Nephron (organoid): ENCODE data around the gene SUPT5H.
A peak's percentile ranks its signal among the peaks of the same experiment; 100 is the strongest.

Experiments
- H3K27ac Mint-ChIP-seq, 3 experiments: 2 replicates each; pipeline ENCODE4 v1.8.0; 2020; ENCODE audit warnings: mixed read lengths in 3 of 3, mild to moderate bottlenecking in 2 of 3, moderate library complexity in 1 of 3
- H3K27me3 Mint-ChIP-seq: 2 replicates; pipeline ENCODE4 v1.8.0; 2021; ENCODE audit warnings: low read depth, mild to moderate bottlenecking, moderate library complexity, mixed read lengths
- H3K36me3 Mint-ChIP-seq: 2 replicates; pipeline ENCODE4 v1.8.0; 2020; ENCODE audit warnings: low read depth, mixed read lengths
- H3K4me1 Mint-ChIP-seq: 2 replicates; pipeline ENCODE4 v1.8.0; 2020; ENCODE audit warnings: mixed read lengths
- H3K4me3 Mint-ChIP-seq, 3 experiments: 2 replicates each; pipeline ENCODE4 v1.8.0; 2020; ENCODE audit warnings: mild to moderate bottlenecking in 3 of 3, mixed read lengths in 3 of 3, moderate library complexity in 2 of 3
- H3K9me3 Mint-ChIP-seq: 2 replicates; pipeline ENCODE4 v1.8.0; 2020; ENCODE audit warnings: mixed read lengths
- TF ChIP-seq, protein P1 (sequence below), 3 experiments: fragments of 200-600 bp; sonication (generic); IDR thresholded peaks; one replicate each; pipeline ENCODE4 v1.5.0; 2021; ENCODE audit warnings: antibody characterized with exemption in 3 of 3; ENCODE audit not compliant: unreplicated experiment in 3 of 3

The SUPT5H gene

DNA sequence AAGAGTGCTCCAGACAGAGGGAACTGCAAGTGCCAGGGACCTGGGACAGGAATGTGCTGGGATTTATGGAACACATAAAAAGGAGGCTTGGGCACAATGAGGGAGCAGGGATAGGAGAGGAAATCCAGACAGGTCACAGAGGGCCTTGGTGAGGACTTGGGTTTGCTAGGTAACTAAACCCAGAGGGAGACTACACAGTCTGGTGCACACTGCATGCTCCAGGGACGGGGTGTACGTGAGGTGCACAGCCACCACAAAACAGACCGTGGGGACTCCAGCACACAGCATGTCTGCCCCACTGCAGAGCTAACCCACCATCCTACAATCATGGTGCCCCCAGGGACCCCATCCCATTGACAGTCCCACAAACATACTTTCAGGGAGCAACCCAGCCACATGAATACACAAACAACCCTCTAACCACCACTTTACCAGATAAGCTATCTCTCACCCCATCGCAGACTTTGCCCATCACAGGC lies 44.3 kb upstream of the SUPT5H start:
- TF ChIP-seq, protein P1, sequence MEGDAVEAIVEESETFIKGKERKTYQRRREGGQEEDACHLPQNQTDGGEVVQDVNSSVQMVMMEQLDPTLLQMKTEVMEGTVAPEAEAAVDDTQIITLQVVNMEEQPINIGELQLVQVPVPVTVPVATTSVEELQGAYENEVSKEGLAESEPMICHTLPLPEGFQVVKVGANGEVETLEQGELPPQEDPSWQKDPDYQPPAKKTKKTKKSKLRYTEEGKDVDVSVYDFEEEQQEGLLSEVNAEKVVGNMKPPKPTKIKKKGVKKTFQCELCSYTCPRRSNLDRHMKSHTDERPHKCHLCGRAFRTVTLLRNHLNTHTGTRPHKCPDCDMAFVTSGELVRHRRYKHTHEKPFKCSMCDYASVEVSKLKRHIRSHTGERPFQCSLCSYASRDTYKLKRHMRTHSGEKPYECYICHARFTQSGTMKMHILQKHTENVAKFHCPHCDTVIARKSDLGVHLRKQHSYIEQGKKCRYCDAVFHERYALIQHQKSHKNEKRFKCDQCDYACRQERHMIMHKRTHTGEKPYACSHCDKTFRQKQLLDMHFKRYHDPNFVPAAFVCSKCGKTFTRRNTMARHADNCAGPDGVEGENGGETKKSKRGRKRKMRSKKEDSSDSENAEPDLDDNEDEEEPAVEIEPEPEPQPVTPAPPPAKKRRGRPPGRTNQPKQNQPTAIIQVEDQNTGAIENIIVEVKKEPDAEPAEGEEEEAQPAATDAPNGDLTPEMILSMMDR (IDR thresholded peaks at IDR 0.05; ENCODE audit: unreplicated experiment in 3 of 3): no peak
- H3K27ac Mint-ChIP-seq: peak overlapping the region; percentile 97 to 98 (median 98)

DNA sequence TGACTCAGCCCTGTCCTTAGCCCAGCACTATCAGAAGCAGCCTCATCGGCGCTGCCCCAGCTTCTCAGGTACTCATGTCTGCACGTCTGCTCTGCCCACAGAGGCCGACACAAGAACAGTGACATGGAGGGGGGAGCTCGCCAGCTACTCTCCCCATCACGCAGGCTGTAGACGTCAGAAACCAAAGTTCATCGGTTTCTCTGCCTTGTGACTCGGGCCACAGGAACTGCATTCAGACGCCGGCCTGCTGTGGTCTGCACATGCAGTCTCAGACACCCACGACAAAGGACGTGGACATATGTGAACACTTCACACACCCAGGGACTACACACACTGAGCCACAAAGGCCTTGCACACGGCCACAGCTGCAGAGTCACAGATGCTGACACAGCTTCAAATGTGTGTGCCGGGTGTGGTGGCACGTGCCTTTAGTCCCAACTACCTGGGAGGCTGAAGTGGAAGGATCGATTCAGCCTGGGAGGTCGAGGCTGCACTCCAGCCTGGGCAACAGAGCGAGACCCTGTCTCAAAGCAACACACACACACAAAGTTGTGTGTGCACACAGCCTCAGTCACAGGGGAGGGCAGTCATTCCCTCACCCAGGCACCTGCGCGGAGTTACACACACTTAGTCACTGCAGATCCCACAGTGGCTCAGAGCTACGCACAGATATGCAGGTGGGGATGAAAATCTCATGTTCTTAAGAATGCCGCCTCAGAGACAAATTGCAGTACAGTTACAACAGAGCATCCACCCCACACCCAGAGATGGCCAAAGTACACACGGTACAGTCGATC lies 43.6 kb upstream of the SUPT5H start:
- peak overlapping the region; percentile 97 to 98 (median 98) for H3K27ac Mint-ChIP-seq
- TF ChIP-seq, protein P1 (IDR thresholded peaks at IDR 0.05; ENCODE audit: unreplicated experiment in 3 of 3): no peak
- H3K36me3 Mint-ChIP-seq: peaks cover 8% of the 10 kb centered on the region
- peaks cover 28% of the 10 kb centered on the region for H3K4me1 Mint-ChIP-seq
- no peaks in the 10 kb centered on the region for H3K27me3 Mint-ChIP-seq
- H3K9me3 Mint-ChIP-seq: no peaks in the 10 kb centered on the region
- H3K4me3 Mint-ChIP-seq: peak overlapping the region; percentile 89 to 91 (median 90)

More for the DNA sequence above, 44.3 kb upstream of the SUPT5H start:
- Mint-ChIP-seq H3K4me1 (peaks cover 24% of the 10 kb centered on the region), H3K36me3 (peaks cover 8% of the 10 kb centered on the region), H3K4me3 (peak overlapping the region; percentile 89 to 91 (median 90)), H3K27me3 (no peaks in the 10 kb centered on the region), H3K9me3 (no peaks in the 10 kb centered on the region)

GRCh38 chr19:39402346-39403300 lies 42.8 kb upstream of the SUPT5H start:
- Mint-ChIP-seq H3K9me3 (no peaks in the 10 kb centered on the region), H3K36me3 (peaks cover 8% of the 10 kb centered on the region), H3K27me3 (no peaks in the 10 kb centered on the region), H3K4me3 (peak overlapping the region; percentile 89 to 91 (median 90)), H3K4me1 (peaks cover 28% of the 10 kb centered on the region), H3K27ac (peak overlapping the region; percentile 97 to 98 (median 98))
- TF ChIP-seq, protein P1 (IDR thresholded peaks at IDR 0.05; ENCODE audit: unreplicated experiment in 3 of 3): no peak

- TF ChIP-seq, protein P1 (IDR thresholded peaks at IDR 0.05; ENCODE audit: unreplicated experiment in 3 of 3): no peak
- peaks cover 30% of the 10 kb centered on the region for H3K4me1 Mint-ChIP-seq
- peaks cover 4% of the 10 kb centered on the region for H3K36me3 Mint-ChIP-seq
- peak overlapping the region; percentile 89 to 91 (median 90) for H3K4me3 Mint-ChIP-seq
- no peaks in the 10 kb centered on the region for H3K27me3 Mint-ChIP-seq
- no peaks in the 10 kb centered on the region for H3K9me3 Mint-ChIP-seq
- H3K27ac Mint-ChIP-seq: peak overlapping the region; percentile 94 to 98 (median 97)
These were observed 41.8 kb upstream of the SUPT5H start for GRCh38 chr19:39403331-39404312.
